NCI-H2196 (cell line): ENCODE results near the gene THEM5.

ENCODE experiments used
- DNase-seq: peaks from one replicate; lab custom pipeline; 2025; ENCODE audit not compliant: unreplicated experiment; lab: John Stamatoyannopoulos, UW

Gene THEM5

GRCh38 chr1:151803164-151803563, 50.3 kb downstream of the THEM5 start:
- no peak for DNase-seq

DNA sequence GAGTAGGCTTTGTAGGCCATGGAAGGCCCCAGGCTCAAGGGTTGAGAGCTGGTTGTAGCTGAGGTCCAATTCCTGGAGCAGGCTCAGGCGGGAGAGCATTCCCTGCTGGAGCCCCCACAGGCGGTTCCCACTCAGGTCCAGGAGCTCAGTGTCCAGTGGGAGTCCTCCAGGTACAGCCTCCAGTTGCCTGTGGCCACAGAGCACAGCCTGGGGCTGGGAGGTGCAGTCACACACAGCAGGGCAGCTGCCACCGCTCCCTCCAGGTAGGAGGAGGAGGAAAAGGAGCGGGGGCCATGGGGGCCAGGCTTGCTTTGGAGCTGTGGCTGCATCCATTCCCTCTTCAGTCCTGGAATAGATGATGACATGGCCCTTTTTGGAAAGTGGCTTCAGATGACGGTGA, 51.1 kb downstream of the THEM5 start:
- DNase-seq, result no peak

DNA sequence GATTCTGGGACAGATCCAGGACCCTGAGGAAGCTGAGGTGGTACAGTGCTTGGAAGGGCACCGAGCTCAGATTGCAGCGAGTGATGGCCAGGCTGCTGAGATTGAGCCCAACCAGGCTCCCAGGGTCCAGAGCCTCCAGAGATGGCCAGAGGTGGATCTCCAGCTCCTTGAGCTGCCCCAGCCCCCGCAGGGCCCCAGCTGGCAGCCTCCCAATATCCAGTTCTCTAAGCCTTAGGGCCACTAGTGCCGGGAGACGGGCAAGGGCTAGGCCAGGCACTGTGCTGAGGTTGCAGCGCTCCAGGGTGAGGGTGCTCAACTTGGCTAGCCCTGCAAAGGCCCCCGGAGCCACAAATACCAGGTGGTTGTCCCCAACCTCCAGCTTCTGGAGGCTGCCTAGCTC, 51.7 kb downstream of the THEM5 start:
- no peak for DNase-seq

DNA sequence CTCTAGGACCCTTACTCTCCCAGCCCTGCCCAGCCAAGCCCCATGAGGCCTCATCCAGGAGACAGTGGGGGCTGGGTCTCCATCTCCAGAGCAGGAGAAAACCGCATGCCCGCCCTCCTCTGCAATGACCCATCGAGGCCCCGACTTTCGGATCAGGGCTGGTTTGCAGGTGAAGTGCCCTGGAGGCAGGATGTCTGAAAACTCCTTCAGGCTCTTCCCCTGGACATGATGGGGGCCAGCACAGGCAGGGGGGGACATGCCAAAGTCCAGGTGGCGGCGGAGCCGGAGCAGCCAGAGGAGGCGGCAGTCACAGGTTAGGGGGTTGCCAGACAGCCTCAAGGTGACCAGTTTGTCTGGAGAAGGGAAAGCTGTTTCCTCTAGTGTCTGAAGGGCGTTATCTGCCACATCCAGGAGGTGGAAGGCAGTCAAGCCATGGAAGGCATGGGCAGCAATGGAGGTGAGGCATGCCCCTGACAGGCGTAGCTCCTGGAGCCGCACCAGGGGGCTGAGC, 52.1 kb downstream of the THEM5 start:
- no peak for DNase-seq

GRCh38 chr1:151800830-151801229, 52.7 kb downstream of the THEM5 start:
- no peak for DNase-seq

GRCh38 chr1:151799179-151800022, 54.1 kb downstream of the THEM5 start:
- no peak for DNase-seq

- no peak for DNase-seq
Observed at GRCh38 chr1:151798571-151798970, 54.9 kb downstream of the THEM5 start.
